K562 (cell line): Measurements from ENCODE around the gene GTSE1. TPM values are rescaled to one million over a fixed set of nuclear protein-coding genes. Genes with fewer than 3 reads are reported as not detected.

Experiments
- CHD7 ChIP-seq: fragments of 200-600 bp; sonication (generic); IDR thresholded peaks from one replicate; pipeline ENCODE4 v1.6.1; 2012; ENCODE audit warnings: mild to moderate bottlenecking, low read depth, low read length, inconsistent platforms
- ELK3 ChIP-seq: fragments of 450-650 bp; formaldehyde crosslinking; IDR thresholded peaks from 2 replicates; pipeline ENCODE4 v1.4.0; 2020; ENCODE audit warnings: mild to moderate bottlenecking
- HDGF ChIP-seq: fragments of 450-650 bp; IDR thresholded peaks from 2 replicates; pipeline ENCODE4 v1.6.1; 2016
- HEY1 ChIP-seq: fragments of 250-450 bp; sonication (Bioruptor Pico); IDR thresholded peaks from 2 replicates; pipeline ENCODE4 v1.5.0; 2020; ENCODE audit warnings: mild to moderate bottlenecking, moderate library complexity, borderline replicate concordance
- HIVEP1 ChIP-seq: fragments of 250-450 bp; sonication (Bioruptor Pico); IDR thresholded peaks from 2 replicates; pipeline ENCODE4 v1.4.0; 2020; ENCODE audit warnings: mild to moderate bottlenecking
- HLTF ChIP-seq: fragments of 450-650 bp; IDR thresholded peaks from 2 replicates; pipeline ENCODE4 v1.6.1; 2016
- HMBOX1 ChIP-seq: sonication (generic); IDR thresholded peaks from 2 replicates; pipeline ENCODE4 v1.6.1; 2016
- NFE2 ChIP-seq: IDR thresholded peaks from 2 replicates; pipeline ENCODE4 v1.6.1; 2014; ENCODE audit warnings: antibody characterized with exemption, low read depth
- NR4A1 ChIP-seq, 2 experiments: fragments of 250-450 bp in 1 of 2; fragments of 450-650 bp in 1 of 2; sonication (Bioruptor Pico) in 1 of 2; IDR thresholded peaks; 2 replicates each; pipeline versions ENCODE4 v1.4.0 to v1.6.1; 2016 to 2020; ENCODE audit warnings: mild to moderate bottlenecking in 2 of 2, missing compliant biosample characterization in 1 of 2, missing genetic modification characterization in 1 of 2, moderate library complexity in 1 of 2
- ZC3H11A ChIP-seq: IDR thresholded peaks from 2 replicates; pipeline ENCODE4 v1.6.1; 2012; ENCODE audit warnings: low read depth, low read length, improper control_type of control experiment
- ZFPM2 ChIP-seq: fragments of 250-450 bp; sonication (Bioruptor Pico); IDR thresholded peaks from 2 replicates; pipeline ENCODE4 v1.5.1; 2022; ENCODE audit warnings: mild to moderate bottlenecking
- ZNF232 ChIP-seq: sonication (generic); formaldehyde crosslinking; IDR thresholded peaks from 2 replicates; pipeline ENCODE4 v1.8.0; 2022; ENCODE audit warnings: mild to moderate bottlenecking, missing genetic modification reagents
- ZNF408 ChIP-seq: fragments of 250-450 bp; sonication (Bioruptor Pico); IDR thresholded peaks from 2 replicates; pipeline ENCODE4 v1.4.0; 2020; ENCODE audit warnings: low read depth, mild to moderate bottlenecking, moderate library complexity
- ZNF507 ChIP-seq: conservative IDR thresholded peaks from 2 replicates; pipeline ENCODE4 v1.6.1; 2017; ENCODE audit warnings: missing genetic modification characterization, missing compliant biosample characterization
- polyA plus RNA-seq, 8 experiments: library from polyadenylated mRNA; depleted of rRNA in 4 of 8; stranded (reverse) in 5 of 8; unstranded in 3 of 8; fragments of >200 nt; fragmentation: Nextera tagmentation in 2 of 8; fragmentation: Illumina TruSeq in 1 of 8; extraction: Ambion mirVana in 2 of 8; extraction: Trizol in 1 of 8; gene quantifications; 2 replicates each; pipeline versions ENCODE4 v1.2.1 to v1.2.3, GENCODE V29; 2011 to 2014; ENCODE audit warnings: inconsistent platforms in 1 of 8, missing spikeins in 1 of 8
- total RNA-seq, 7 experiments: library from RNA; depleted of rRNA in 6 of 7; stranded (reverse); fragments of >200 nt in 6 of 7; fragmentation: Illumina TruSeq in 2 of 7; extraction: Trizol in 2 of 7; gene quantifications; 2 replicates each; pipeline versions ENCODE4 v1.2.1 to v1.2.3, GENCODE V29; 2011 to 2021; ENCODE audit warnings: low replicate concordance in 1 of 7

Gene GTSE1
- total and polyA plus RNA-seq, 9 of the 15 experiments (the other 6 are each of a cell fraction or from before 2014, with no cell fraction given), result 2.5 to 22.5 (median 12.9) TPM

GRCh38 chr22:46250035-46250782 is 46.5 kb upstream of the GTSE1 start, which contains the start of gene CDPF1 (continued):
- no peak for TF ChIP-seq CHD7
- TF ChIP-seq ZNF507 (tag), result no peak
- TF ChIP-seq ZC3H11A, result no peak
- no peak for TF ChIP-seq HMBOX1
- TF ChIP-seq ZNF408 (CRISPR knock-in tag), result no peak
- TF ChIP-seq NR4A1 (CRISPR knock-in tag; IDR thresholded peaks at IDR 0.05), result no peak
- no peak for TF ChIP-seq NR4A1 (tag; IDR thresholded peaks at IDR 0.05)
- no peak; the same call in 1 of the 2 replicates for TF ChIP-seq ZNF232 (CRISPR knock-in tag)
- TF ChIP-seq NFE2, result no peak
- TF ChIP-seq HIVEP1 (CRISPR knock-in tag), result no peak
- TF ChIP-seq HEY1 (CRISPR knock-in tag), result no peak
- TF ChIP-seq ZFPM2 (CRISPR knock-in tag), result no peak
- no peak for TF ChIP-seq HDGF
- TF ChIP-seq ELK3, result no peak
- TF ChIP-seq HLTF, result no peak
